Cardiac septum (tissue), 1 donor: ENCODE data around the gene CSF2RB. TPM values are rescaled to one million over a fixed set of nuclear protein-coding genes. Genes with fewer than 3 reads are reported as not detected.
A peak's percentile ranks its signal among the peaks of the same experiment; 100 is the strongest.

Experiments
- DNase-seq: peaks from one replicate; pipeline ENCODE4 v3.0.0-alpha.2; 2020; ENCODE audit warnings: low spot score
- intact Hi-C: fragments of 100-400 bp; cut with DNase I; formaldehyde crosslinking; loops from one replicate; pipeline ENCODE4 v1.14.0; 2022
- total RNA-seq: library from RNA; stranded (reverse); fragmentation: NEBNext Ultra II Directional; extraction: Animal tissue kit (Norgen Biotek cat#: 25700); gene quantifications from one replicate; pipeline ENCODE4 v1.2.1, GENCODE V29; 2021
- donor health status: DM: no; HTN: no; CAD: no.

Gene CSF2RB
- total RNA-seq, 1 donor from 2014 or later: 4.9 TPM

DNA sequence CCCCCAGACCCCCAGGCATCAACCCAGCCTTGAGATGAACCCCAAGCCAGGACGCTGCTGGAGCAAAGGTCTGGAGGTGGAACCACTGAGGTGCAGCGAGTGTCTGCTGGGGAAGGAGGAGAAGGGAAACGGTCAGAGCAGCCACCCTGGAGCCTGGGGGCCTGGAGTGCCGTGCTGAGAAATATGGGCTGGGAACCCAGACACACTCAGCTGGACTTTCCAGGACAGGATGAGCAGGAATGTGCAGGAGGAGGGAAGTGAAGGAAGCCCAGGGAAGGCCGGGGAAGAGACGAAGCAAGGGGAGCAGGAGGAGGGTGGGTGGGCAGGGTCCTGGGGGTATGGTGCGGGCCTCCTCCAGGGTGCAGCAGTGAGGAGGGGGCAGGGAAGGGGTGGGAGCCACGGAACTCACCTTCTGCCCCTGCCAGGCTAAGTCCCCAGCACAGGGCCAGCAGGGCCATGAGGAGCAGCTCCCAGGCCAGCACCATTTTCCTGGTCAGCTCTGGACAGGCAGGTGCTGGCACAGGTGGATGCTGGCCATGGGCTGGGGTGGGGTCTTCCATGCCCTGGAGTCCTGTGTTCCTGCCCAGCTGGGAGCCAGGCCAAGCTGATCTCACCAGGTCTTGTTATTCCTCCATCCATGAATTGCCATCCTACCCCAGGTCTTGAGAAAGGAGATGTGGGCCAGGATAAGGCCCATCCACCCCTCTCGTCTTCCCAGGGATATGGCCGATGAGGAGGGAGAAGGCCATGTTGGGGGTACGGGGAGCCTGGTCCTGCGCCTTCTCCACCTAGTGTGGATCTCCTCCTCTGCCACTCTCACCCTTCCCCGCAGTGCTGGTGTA, 40.0 kb downstream of the CSF2RB start:
- intact Hi-C loops: no loop called here
- no peak for DNase-seq

GRCh38 chr22:36954251-36955014, 41.0 kb downstream of the CSF2RB start:
- intact Hi-C loops: no loop called here
- peak; percentile 81 for DNase-seq

DNA sequence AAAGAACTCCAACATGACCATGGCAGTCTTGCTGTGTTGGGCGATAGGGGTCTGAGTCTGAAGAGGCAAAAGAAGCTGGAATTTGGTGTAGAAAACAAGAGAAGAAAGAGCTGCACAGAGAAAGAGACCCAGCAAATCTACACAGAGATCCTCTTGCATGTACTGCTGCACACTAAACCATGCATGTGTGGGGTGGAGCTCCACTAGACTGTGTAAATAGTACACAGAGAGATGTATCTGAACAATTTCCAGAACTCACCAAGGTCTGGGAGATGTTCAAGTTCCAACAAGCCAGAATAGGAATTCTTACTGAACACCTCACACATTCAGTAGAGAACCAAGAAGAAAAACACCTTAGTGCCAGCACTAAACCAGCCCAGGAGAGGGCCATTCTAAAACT, 42.3 kb downstream of the CSF2RB start:
- intact Hi-C loops: no loop called here
- no peak for DNase-seq

GRCh38 chr22:36958366-36958765, 44.9 kb downstream of the CSF2RB start:
- no peak for DNase-seq
- intact Hi-C loops: no loop called here

DNA sequence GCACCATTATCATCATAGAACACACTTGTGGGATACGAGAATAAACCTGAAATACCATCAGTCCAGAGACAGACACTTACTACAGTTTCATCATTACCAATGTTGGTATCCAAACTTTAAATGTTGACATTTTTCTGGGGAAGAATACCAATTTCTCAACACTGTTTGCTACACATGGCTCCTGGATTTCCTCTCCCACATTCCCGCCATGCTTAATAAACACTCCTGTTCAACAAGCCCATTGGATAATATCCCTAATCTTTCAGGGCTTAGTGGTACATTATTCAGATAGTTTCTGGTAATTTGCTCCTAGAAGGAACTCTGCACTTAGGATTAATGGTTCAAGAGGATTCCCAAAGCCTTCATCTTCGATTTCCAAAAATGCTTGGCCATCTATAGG, 48.2 kb downstream of the CSF2RB start:
- intact Hi-C loops: no loop called here
- DNase-seq: no peak

GRCh38 chr22:36963302-36963701, 49.9 kb downstream of the CSF2RB start:
- intact Hi-C loops: no loop called here
- DNase-seq: no peak

- intact Hi-C loops: no loop called here
- DNase-seq: no peak
These were observed 50.7 kb downstream of the CSF2RB start for GRCh38 chr22:36964106-36964505.

- intact Hi-C loops: no loop called here
- DNase-seq: no peak
These were observed 52.3 kb downstream of the CSF2RB start for GRCh38 chr22:36965696-36966095.

- intact Hi-C loops: no loop called here
- DNase-seq: no peak
These were observed 53.6 kb downstream of the CSF2RB start for GRCh38 chr22:36966851-36967540.

DNA sequence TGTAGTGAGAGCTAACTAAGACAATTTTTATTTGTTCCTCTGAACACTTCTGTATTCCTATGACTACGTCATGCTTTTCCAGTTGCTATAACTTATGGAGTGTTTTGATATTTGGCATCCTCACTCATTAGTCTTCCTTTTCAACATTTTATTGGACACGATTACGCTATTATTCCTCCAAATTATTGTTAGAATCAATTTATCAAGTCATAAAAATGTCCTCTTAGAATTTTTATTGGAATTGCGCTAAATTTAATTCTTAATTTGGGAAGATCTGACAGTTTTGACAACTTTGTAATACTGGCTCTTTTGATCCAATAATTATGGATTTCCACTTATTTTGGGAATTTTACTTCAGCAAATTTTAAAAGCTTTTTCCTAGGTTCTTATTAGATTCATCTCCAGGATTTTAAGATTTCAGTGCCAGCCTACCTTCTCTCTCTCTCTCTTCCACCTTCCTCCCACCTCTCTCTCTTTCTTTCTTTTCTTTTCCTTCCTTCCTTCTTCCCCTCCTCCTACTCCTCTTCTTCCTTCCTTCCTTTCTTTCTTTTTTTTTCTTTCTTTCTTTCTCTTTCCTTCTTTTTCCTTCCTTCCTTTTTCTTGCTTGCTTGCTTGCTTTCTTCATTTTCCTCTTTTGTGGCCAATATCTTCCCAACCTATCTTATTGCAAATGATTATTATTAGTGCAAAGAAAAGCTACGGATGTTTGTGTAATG, 55.0 kb downstream of the CSF2RB start:
- no peak for DNase-seq
- intact Hi-C loops: no loop called here

DNA sequence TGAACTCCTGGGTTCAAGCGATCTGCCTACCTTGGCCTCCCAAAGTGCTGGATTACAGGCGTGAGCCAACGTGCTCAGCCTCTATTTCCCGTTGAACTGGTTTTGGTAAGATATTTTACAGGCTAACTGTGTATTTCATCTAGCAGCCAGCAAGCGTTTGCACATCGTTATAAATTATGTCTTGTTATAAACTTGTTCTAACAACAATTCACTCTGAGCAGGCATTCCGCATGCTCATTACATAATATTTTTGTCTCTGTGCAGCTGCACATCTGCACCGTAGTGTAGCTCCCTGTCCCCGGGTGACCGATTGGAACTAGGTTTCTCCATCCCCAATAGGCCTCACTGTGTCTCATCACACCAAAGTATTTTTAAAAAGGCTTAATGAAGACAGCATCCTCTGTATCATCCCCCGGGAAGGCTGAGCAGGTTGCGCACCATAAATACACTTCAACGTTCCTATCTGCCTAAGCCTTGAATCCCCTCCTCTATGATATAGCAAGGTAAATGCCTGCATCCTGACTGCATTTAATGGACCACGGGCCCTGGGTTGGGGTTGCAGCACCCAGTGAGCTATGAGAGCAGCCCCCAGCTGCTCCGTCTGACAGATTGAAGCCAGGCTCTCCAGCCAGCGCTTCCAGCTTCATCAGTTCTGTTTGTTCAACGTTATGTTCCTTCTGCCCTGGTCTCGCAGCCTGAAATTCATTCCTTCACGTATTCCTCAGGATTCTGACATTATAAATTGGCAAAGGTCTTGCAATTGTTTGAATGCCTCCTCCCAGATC, 58.1 kb downstream of the CSF2RB start:
- intact Hi-C loops: no loop called here

GRCh38 chr22:36976606-36977005, 63.2 kb downstream of the CSF2RB start:
- intact Hi-C loops: loop anchor here (5.0 kb wide), 1 partner anchor 119 kb away; no protein-coding TSS in a partner anchor
- no peak for DNase-seq

More for the DNA sequence above, 58.1 kb downstream of the CSF2RB start:
- no peak for DNase-seq

DNA sequence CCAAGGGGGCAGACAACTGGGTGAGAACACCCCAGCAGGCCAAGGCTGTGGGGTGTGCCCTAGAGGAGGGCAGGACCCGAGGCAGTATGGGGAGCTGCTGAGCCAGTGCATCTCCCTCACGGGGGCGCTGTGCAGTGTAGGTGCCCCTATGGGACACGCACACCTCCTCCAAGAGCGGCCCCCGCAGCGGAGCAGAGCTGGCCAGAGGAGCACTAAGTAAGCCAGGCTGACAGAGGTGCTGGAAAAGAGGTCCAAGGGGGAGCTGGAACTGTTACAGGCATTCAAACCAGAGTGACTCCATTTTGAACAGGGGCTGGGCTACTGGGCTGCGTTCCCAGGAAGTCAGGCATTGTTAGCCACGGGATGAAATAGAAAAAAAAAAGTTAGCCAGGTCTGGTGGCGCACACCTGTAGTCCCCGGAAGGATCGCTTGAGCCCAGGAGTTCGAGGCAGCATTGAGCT, 64.0 kb downstream of the CSF2RB start:
- no peak for DNase-seq
- intact Hi-C loops: loop anchor here (5.0 kb wide), 1 partner anchor 120 kb away; no protein-coding TSS in a partner anchor

DNA sequence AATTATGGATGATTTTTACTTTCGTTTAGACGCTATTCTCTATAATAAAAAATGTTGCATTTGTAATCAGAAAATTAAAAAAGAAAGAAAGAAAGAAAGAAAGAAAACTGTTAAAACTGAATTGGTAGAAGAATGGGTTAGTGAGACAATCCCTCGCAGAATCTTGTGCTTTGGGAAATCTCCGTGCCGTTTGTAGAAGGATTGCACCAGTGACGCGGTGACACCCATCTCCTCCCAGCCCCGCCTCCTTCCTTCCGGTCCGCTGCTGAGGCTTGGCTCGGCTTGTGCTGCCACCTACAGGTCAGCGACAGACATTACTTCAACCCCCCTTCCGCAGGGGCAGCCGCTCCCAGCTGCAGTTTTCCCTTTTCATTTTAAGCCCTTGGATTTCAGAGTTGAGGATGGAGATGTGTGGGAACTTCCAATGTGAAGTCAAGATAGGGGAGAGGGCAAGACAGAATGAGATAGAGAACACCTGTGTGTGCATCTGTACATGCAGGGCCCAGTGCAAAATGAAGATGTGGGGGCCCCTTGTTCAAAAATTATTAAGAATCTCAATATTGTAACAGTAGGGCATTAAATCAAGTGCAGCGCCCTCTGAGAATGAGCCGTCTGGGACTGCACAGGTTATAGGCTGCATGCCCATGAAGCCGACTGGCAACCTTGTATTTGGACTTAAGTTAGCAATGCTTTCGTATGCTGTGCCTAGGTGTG, 64.7 kb downstream of the CSF2RB start:
- intact Hi-C loops: loop anchor here (2.0 to 5.0 kb wide), 2 partner anchors 121 to 195 kb away; no protein-coding TSS in a partner anchor
- peak; percentile 97 for DNase-seq

- intact Hi-C loops: loop anchor here (2.0 to 5.0 kb wide), 2 partner anchors 122 to 196 kb away; no protein-coding TSS in a partner anchor
- DNase-seq: no peak
These were observed 65.8 kb downstream of the CSF2RB start for GRCh38 chr22:36979016-36979910.

- intact Hi-C loops: loop anchor here (5.0 kb wide), 1 partner anchor 109 kb away; no protein-coding TSS in a partner anchor
These were observed 67.9 kb downstream of the CSF2RB start for GRCh38 chr22:36981247-36981775.

More at GRCh38 chr22:36981247-36981775, 67.9 kb downstream of the CSF2RB start:
- DNase-seq: no peak
